Measurements from ENCODE around the gene GRID2. TPM values are rescaled to one million over a fixed set of nuclear protein-coding genes. Genes with fewer than 3 reads are reported as not detected.

The GRID2 gene
- total RNA-seq, 1 donor from 2014 or later: not detected

DNA sequence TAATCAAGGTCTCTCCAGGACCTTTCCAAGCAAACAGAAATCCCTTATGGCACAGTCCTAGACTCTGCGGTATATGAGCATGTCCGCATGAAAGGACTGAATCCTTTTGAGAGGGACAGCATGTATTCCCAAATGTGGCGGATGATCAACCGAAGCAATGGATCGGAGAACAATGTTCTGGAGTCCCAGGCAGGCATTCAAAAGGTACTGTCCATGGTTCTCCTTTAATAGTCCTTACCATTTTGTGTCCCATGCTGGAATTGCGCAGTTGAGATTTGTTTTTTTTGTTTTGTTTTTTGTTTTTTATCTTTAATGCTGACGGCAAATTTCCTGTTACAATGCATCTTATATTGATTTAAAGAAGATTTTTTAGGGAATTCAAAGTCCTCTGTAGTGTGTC, 1211.4 kb downstream of the GRID2 start:
- Histone ChIP-seq H3K4me1 (no peaks in the 10 kb centered on the region), H3K9me3 (no peaks in the 10 kb centered on the region), H3K36me3 (no peaks in the 10 kb centered on the region), H3K27me3 (no peaks in the 10 kb centered on the region), H3K4me3 (no peak overlapping the region), H3K27ac (no peak overlapping the region)
- TF ChIP-seq POLR2AphosphoS5 (IDR thresholded peaks at IDR 0.05; ENCODE audit: insufficient read depth in 1 of 2, low read depth in 1 of 2) (no peak), POLR2A (IDR thresholded peaks at IDR 0.05) (no peak)
- TF ChIP-seq, protein P1, sequence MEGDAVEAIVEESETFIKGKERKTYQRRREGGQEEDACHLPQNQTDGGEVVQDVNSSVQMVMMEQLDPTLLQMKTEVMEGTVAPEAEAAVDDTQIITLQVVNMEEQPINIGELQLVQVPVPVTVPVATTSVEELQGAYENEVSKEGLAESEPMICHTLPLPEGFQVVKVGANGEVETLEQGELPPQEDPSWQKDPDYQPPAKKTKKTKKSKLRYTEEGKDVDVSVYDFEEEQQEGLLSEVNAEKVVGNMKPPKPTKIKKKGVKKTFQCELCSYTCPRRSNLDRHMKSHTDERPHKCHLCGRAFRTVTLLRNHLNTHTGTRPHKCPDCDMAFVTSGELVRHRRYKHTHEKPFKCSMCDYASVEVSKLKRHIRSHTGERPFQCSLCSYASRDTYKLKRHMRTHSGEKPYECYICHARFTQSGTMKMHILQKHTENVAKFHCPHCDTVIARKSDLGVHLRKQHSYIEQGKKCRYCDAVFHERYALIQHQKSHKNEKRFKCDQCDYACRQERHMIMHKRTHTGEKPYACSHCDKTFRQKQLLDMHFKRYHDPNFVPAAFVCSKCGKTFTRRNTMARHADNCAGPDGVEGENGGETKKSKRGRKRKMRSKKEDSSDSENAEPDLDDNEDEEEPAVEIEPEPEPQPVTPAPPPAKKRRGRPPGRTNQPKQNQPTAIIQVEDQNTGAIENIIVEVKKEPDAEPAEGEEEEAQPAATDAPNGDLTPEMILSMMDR (IDR thresholded peaks at IDR 0.05): no peak
- no peak for DNase-seq (ENCODE audit: extremely low spot score in 2 of 2)
- intact Hi-C loops (cut with DNase I): no loop called here

- Histone ChIP-seq H3K36me3 (no peaks in the 10 kb centered on the region), H3K27me3 (no peaks in the 10 kb centered on the region), H3K4me1 (no peaks in the 10 kb centered on the region), H3K27ac (no peak overlapping the region), H3K9me3 (no peaks in the 10 kb centered on the region), H3K4me3 (no peak overlapping the region)
- TF ChIP-seq POLR2A (IDR thresholded peaks at IDR 0.05) (no peak), POLR2AphosphoS5 (IDR thresholded peaks at IDR 0.05; ENCODE audit: insufficient read depth in 1 of 2, low read depth in 1 of 2) (no peak)
- TF ChIP-seq, protein P1 (IDR thresholded peaks at IDR 0.05): no peak
- DNase-seq (ENCODE audit: extremely low spot score in 2 of 2): no peak
- intact Hi-C loops (cut with DNase I): no loop called here
Measured at GRCh38 chr4:93529692-93530372, 1226.1 kb downstream of the GRID2 start.

- intact Hi-C loops (cut with DNase I): no loop called here
- no peak overlapping the region for H3K27ac ChIP-seq
- H3K9me3 ChIP-seq: no peaks in the 10 kb centered on the region
- H3K36me3 ChIP-seq: no peaks in the 10 kb centered on the region
- no peak for DNase-seq (ENCODE audit: extremely low spot score in 2 of 2)
- H3K4me1 ChIP-seq: no peaks in the 10 kb centered on the region
- TF ChIP-seq, protein P1 (IDR thresholded peaks at IDR 0.05): no peak
- TF ChIP-seq POLR2A (IDR thresholded peaks at IDR 0.05) (no peak), POLR2AphosphoS5 (IDR thresholded peaks at IDR 0.05; ENCODE audit: insufficient read depth in 1 of 2, low read depth in 1 of 2) (no peak)
- no peaks in the 10 kb centered on the region for H3K27me3 ChIP-seq
- H3K4me3 ChIP-seq: no peak overlapping the region
Measured at GRCh38 chr4:93532234-93532633, 1228.5 kb downstream of the GRID2 start.

GRCh38 chr4:93540562-93540961, 1236.8 kb downstream of the GRID2 start:
- DNase-seq (ENCODE audit: extremely low spot score in 2 of 2): no peak
- H3K36me3 ChIP-seq: no peaks in the 10 kb centered on the region
- H3K9me3 ChIP-seq: no peaks in the 10 kb centered on the region
- H3K27me3 ChIP-seq: no peaks in the 10 kb centered on the region
- TF ChIP-seq POLR2AphosphoS5 (IDR thresholded peaks at IDR 0.05; ENCODE audit: insufficient read depth in 1 of 2, low read depth in 1 of 2) (no peak), POLR2A (IDR thresholded peaks at IDR 0.05) (no peak)
- TF ChIP-seq, protein P1 (IDR thresholded peaks at IDR 0.05): no peak
- no peak overlapping the region for H3K4me3 ChIP-seq
- H3K4me1 ChIP-seq: no peaks in the 10 kb centered on the region
- H3K27ac ChIP-seq: no peak overlapping the region
- intact Hi-C loops (cut with DNase I): no loop called here

DNA sequence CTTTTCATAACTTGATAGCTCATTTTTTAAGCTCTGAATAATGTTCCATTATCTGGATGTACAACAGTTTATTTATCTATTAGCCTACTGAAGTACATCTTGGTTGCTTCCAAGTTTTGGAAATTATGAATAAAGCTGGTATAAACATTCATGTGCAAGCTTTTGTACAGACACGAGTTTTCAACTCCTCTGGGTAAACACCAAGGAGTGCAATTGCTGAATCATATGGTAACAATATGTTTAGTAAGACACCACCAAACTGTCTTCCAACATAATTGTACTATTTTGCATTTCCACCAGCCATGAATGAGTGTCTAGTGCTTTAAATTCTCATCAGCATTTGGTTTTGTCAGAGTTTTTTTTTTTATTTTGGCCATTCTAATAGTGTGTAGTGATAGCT, 1258.1 kb downstream of the GRID2 start:
- no peaks in the 10 kb centered on the region for H3K27me3 ChIP-seq
- no peaks in the 10 kb centered on the region for H3K36me3 ChIP-seq
- H3K27ac ChIP-seq: no peak overlapping the region
- no peak for TF ChIP-seq POLR2AphosphoS5 (IDR thresholded peaks at IDR 0.05; ENCODE audit: insufficient read depth in 1 of 2, low read depth in 1 of 2)
- TF ChIP-seq, protein P1 (IDR thresholded peaks at IDR 0.05): no peak
- no peak for TF ChIP-seq POLR2A (IDR thresholded peaks at IDR 0.05)
- DNase-seq (ENCODE audit: extremely low spot score in 2 of 2): no peak
- no peaks in the 10 kb centered on the region for H3K9me3 ChIP-seq
- no peaks in the 10 kb centered on the region for H3K4me1 ChIP-seq
- intact Hi-C loops (cut with DNase I): no loop called here
- H3K4me3 ChIP-seq: no peak overlapping the region
